ENCODE data around the gene PLEKHJ1. TPM values are rescaled to one million over a fixed set of nuclear protein-coding genes. Genes with fewer than 3 reads are reported as not detected.
A peak's percentile ranks its signal among the peaks of the same experiment; 100 is the strongest.

Gene PLEKHJ1
- total and polyA plus RNA-seq, 4 donors, result 64.4 to 76.4 (median 67.3) TPM

DNA sequence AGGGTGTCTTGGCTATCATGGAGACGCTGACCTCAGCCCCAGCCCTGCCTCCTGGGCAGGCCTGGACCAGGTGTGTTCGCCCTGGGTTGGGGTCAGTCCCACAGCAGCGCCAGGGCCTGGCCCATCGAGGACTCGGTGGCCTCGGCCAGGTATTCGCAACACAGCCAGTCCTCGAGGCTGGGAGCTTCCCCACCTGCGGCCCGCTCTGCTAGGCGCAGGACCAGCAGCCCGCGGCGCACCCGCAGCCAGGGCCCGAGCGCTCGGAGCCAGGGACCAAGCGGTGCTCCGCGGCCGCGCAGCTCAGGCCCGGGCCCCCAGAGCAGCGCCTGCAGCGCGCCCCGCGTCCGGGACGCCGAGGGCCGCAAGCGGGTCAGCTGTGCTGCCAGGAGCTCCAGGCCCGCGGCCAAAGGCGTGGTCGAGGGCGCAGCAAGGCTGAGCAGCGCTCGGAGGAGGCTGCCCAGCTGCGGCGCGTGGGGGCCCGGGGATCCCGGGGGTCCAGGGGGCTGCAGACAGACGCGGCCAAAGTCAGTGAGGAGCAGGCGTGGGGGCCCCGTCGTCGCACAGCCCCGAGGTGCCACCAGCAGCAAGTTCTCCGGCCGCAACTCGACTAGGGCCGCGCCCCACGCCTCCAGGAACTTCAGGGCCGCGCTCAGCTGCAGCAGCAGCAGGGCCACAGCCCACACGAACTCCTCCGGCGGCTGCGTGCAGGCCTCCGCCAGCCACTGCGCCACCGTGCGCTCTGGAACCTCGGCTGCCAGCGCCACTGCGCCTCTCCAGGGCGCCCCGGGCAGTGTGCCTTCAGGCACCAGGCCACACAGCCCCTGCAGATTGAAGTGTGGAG is 39.7 kb upstream of the PLEKHJ1 start:
- ATAC-seq (ENCODE audit: insufficient read depth, low FRiP score) (no peak), DNase-seq (peak in 2 of 3 donors; percentile 18 to 65)
- 76 to 83% methylated on average over 73 to 74 of the region's 74 CpGs for WGBS, 2 donors
- H3K27ac ChIP-seq (ENCODE audit: low read depth in 1 of 2, low read length in 1 of 2), result peak overlapping the region in 1 of 2 donors; percentile 79
- peaks cover 4 to 31% (median 9%) of the 10 kb centered on the region in 4 donors for H3K36me3 ChIP-seq (ENCODE audit: control insufficient read depth in 4 of 4, insufficient read depth in 4 of 4, low read length in 4 of 4)
- no peak for TF ChIP-seq CTCF (IDR thresholded peaks at IDR 0.05; ENCODE audit: control extremely low read depth, extremely low read depth)
- H3K9ac ChIP-seq (ENCODE audit: insufficient read depth in 1 of 2, low read length in 2 of 2), result no peak overlapping the region
- no peaks in the 10 kb centered on the region for H3K9me3 ChIP-seq (ENCODE audit: control insufficient read depth in 4 of 4, insufficient read depth in 3 of 4, low read length in 3 of 4)
- no peaks in the 10 kb centered on the region for H3K27me3 ChIP-seq (ENCODE audit: control insufficient read depth in 3 of 3, insufficient read depth in 3 of 3, low read length in 2 of 3)
- peaks cover 0 to 35% (median 14%) of the 10 kb centered on the region in 5 donors for H3K4me1 ChIP-seq (ENCODE audit: control insufficient read depth in 5 of 5, insufficient read depth in 5 of 5, low read length in 5 of 5)
- H3K4me3 ChIP-seq, result no peak overlapping the region

- Histone ChIP-seq H3K27ac (ENCODE audit: low read depth in 1 of 2, low read length in 1 of 2) (peak overlapping the region in 1 of 2 donors; percentile 79), H3K9ac (ENCODE audit: insufficient read depth in 1 of 2, low read length in 2 of 2) (no peak overlapping the region), H3K4me1 (ENCODE audit: control insufficient read depth in 5 of 5, insufficient read depth in 5 of 5, low read length in 5 of 5) (peaks cover 0 to 35% (median 14%) of the 10 kb centered on the region in 5 donors), H3K9me3 (ENCODE audit: control insufficient read depth in 4 of 4, insufficient read depth in 3 of 4, low read length in 3 of 4) (no peaks in the 10 kb centered on the region), H3K4me3 (no peak overlapping the region), H3K36me3 (ENCODE audit: control insufficient read depth in 4 of 4, insufficient read depth in 4 of 4, low read length in 4 of 4) (peaks cover 4 to 31% (median 11%) of the 10 kb centered on the region in 4 donors), H3K27me3 (ENCODE audit: control insufficient read depth in 3 of 3, insufficient read depth in 3 of 3, low read length in 2 of 3) (no peaks in the 10 kb centered on the region)
- peak; percentile 65 to 76 (median 72) for DNase-seq
- WGBS, 2 donors, result 55 to 63% methylated on average over 15 to 16 of the region's 16 CpGs
- TF ChIP-seq CTCF (IDR thresholded peaks at IDR 0.05; ENCODE audit: control extremely low read depth, extremely low read depth), result peak; percentile 48
- no peak for ATAC-seq (ENCODE audit: insufficient read depth, low FRiP score)
Measured at GRCh38 chr19:2274931-2275535, 38.9 kb upstream of the PLEKHJ1 start.

GRCh38 chr19:2274185-2274711 is 38.1 kb upstream of the PLEKHJ1 start:
- DNase-seq, result no peak
- Histone ChIP-seq H3K27ac (ENCODE audit: low read depth in 1 of 2, low read length in 1 of 2) (peak overlapping the region; percentile 24 to 92), H3K9me3 (ENCODE audit: control insufficient read depth in 4 of 4, insufficient read depth in 3 of 4, low read length in 3 of 4) (no peaks in the 10 kb centered on the region), H3K36me3 (ENCODE audit: control insufficient read depth in 4 of 4, insufficient read depth in 4 of 4, low read length in 4 of 4) (peaks cover 4 to 31% (median 11%) of the 10 kb centered on the region in 4 donors), H3K4me1 (ENCODE audit: control insufficient read depth in 5 of 5, insufficient read depth in 5 of 5, low read length in 5 of 5) (peaks cover 0 to 35% (median 14%) of the 10 kb centered on the region in 5 donors), H3K9ac (ENCODE audit: insufficient read depth in 1 of 2, low read length in 2 of 2) (no peak overlapping the region), H3K4me3 (no peak overlapping the region), H3K27me3 (ENCODE audit: control insufficient read depth in 3 of 3, insufficient read depth in 3 of 3, low read length in 2 of 3) (no peaks in the 10 kb centered on the region)
- no peak for ATAC-seq (ENCODE audit: insufficient read depth, low FRiP score)
- TF ChIP-seq CTCF (IDR thresholded peaks at IDR 0.05; ENCODE audit: control extremely low read depth, extremely low read depth), result no peak
- WGBS, 2 donors, result 87 to 88% methylated on average over 9 of the region's 9 CpGs
